Stimulated activated naive CD8-positive, alpha-beta T cell treated with anti-CD3 and anti-CD28 coated beads, Interleukin-15, Interleukin-2, amounts not matched to agents 100 U/mL and 50 U/mL, for 24 hours (primary cell): Measurements from ENCODE around the gene AEN.

Source experiments
- ATAC-seq: fragments of 150-1000 bp; cut with Tn5 transposase; one replicate; pipeline ENCODE4 v1.10.0; 2021
- DNase-seq: peaks from one replicate; pipeline ENCODE4 v3.0.0; 2021

AEN gene, protein sequence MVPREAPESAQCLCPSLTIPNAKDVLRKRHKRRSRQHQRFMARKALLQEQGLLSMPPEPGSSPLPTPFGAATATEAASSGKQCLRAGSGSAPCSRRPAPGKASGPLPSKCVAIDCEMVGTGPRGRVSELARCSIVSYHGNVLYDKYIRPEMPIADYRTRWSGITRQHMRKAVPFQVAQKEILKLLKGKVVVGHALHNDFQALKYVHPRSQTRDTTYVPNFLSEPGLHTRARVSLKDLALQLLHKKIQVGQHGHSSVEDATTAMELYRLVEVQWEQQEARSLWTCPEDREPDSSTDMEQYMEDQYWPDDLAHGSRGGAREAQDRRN

DNA sequence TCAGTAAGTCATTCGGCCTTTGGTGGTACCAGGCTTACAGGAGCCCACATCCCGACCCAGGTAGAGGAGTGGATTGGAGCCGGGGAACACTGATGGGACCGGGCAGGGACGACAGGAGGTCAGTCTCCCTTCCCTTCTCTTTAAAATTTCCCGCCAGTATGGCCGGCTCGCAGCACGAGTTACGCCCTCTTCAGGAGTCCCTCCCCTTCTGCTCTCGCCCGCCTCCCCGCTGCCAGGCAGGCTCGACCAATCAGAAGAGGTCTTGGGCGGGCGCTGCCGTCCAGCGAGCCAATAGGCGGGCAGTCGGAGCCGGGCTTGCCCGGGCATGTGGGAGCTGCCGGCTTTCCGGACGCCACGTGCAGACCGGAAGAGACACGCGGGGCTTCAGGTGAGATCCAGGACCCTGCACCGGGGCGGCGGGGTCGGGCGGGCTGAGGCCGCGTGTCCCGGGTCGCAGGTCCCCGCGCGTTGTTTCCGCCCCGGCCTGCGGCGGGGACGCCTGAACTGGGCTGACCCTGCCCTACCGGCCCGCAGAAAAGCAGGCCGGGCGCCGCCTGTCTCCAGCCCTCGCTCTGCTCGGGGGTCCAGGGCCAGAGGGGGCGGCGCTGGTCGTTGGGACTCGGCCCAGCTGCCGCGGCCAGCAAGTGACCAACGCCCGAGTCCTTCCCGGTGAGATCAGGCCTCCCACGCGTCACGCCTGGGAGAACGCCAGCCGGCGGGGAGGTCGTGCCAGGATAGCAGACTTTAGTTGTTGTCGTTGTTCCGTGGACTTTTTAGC lies at the start of gene AEN:
Gene AEN (plus strand): TSS at position 346 of the 778 bp plus-strand sequence. CDS start 4,870 bp downstream, outside the sequence.
- DNase-seq (peak; percentile 95), ATAC-seq (peak; percentile 80)

DNA sequence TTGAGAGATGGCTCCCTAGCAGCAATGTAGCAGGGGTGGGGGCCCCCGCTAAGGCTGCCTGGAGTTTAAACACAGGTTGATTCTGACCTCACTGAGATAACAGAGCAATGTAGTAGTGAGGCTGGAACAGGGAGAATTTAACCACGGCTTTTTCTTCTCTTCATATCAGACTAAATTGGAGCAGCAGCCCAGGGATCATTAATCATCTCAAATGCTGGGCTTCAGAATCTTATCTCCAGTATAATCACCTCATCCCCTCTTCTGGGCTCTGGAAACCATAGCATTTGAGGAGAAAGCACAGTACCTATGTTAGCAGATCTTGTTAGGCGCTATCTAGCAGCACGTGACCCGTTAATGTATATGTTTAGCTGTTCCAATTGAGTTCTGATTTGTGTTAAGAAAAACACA lies 49.3 kb upstream of the AEN start:
- no peak for DNase-seq
- ATAC-seq: no peak

DNA sequence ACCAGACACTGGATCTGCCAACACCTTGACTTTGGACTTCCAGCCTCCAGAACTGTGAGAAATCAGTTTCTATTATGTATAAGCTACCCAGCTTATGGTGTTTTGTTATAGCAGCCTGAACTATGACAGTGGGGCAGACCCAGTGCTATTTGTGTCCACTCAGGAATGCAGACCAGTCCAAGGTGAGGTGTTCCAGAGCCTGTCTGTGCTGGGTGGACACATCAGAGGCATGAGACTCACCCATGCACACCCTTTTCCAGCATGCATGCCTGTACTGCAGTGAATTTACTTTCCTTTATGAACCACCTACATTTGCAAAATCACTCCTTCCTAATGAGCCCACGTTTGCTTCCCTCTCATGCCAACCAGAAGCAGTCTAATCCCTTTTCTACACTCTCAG lies 47.1 kb upstream of the AEN start:
- ATAC-seq (no peak), DNase-seq (no peak)

DNA sequence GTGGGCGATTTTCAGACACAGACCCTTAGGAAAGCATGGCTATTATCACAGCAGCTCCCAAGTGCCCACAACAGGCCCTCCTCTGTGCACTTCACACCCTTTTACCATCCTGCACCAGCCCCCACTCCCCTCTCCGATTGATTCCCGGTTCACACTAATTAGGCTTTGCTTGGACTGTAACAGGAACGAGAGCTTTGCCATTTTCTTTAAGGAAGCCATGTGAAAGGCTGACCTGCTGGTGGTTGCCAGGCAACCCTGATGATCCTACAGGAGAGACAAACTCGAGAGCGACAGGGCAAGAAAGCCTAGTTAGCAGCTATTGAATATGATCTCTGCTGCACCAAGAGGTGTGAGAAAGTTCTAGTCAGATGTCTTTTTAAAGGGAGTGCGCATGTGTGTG lies 46.5 kb upstream of the AEN start:
- no peak for DNase-seq
- no peak for ATAC-seq

DNA sequence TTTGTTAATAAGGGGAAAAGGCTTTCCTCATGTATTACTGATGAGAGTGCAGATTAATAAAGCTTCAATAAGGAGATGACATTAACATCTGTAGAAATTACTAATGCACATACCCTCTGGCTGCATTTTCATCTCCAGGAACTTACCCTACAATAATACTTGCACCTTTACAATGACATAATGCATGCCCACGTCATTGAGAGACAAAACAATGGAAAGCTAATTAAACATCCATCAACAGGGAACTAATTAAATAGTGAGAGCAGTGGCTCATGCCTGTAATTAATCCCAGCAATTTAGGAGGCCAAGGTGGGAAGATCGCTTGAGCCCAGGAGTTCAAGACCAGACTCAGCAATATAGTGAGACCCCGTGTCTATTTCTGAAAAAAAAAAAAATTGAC lies 41.8 kb upstream of the AEN start:
- DNase-seq (no peak), ATAC-seq (no peak)

DNA sequence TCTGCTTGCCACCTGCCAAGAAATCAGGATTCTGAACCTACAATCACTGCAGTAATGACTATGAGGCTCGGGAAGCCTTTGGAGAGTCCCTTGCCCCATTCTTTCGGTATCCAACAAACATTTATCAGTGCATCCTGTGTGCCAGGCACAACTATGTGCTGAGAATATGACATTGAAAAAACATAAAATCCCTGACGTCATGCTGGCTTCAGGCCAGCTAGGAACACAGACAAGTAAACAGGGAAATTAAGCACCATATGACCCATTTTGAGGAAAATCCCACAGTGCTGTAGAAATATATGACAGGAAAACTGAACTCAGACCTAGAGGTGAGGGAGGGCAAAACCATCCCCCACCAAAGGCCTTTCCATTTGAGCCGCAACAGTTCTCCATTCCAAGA lies 40.6 kb upstream of the AEN start:
- no peak for ATAC-seq
- no peak for DNase-seq

DNA sequence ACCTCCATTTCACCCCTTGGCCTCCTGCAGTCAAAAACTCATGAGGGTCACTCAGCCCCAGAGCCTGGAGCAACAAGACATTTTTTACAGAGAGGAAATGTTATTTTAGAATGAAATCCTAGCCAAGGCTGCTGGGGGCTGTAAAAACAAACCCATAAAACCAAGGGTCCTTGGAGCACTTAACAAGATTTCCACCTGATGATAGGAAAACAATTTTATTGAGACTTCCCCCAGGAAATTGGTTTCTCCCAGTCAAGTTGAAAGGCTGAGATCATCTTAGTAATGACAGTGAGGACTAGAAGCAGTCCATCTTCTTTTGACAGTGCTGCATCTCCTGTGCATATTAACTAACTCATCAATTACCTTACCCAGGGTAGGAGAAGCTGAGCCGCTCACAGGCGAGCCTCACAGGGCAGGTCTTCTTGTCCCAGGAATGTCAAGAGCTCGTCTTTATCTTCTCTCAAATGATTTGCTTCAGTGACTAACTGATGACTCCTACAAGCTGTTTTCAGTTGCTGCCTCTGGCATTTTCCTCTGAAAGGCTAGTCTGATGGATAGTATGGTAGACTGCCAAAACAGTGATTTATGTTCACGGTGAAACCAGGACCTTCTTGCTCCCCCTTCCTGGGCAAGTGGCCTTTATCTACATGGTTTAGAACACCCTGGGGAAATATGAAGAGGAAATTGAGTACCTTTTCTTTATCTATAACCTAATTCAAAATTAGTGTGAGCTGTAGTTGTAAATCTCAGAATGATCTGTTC lies 34.6 kb upstream of the AEN start:
- no peak for DNase-seq

DNA sequence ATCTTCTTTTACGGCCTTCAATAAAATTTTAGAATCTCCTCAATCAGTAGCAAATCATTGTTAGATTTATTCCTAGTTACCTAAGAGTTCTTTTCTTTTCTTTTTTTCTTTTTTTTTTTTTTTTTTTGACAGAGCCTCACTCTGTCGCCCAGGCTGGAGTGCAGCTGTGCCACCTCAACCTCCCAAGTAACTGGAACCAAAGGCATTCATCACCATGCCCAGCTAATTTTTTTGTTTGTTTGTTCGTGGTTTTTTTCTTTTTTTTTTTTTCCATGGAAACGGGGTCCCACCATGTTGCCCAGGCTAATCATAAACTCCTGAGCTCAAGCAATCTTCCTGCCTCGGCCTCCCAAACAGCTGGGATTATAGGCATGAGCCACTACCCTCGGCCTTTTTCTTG lies 30.4 kb upstream of the AEN start:
- ATAC-seq: no peak
- DNase-seq: no peak

More for the DNA sequence above, 34.6 kb upstream of the AEN start:
- ATAC-seq: no peak

DNA sequence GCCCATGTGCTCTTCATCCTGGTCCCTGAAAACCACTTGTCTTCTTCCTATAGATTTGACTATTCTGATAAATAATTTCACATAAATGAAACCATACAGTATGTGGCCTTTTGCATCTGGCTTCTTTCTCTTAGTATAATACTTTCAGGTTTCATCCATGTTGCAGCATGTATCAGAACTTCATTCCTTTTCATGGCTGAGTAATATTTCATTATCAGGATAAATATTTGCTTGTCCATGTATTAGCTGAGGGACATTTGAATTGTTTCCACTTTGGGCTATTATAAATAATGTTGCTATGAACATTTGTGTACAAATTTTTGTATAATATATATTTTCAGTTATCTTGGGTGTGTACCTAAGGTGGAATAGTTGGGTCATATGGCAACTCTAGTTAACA lies 29.8 kb upstream of the AEN start:
- DNase-seq (no peak), ATAC-seq (no peak)

DNA sequence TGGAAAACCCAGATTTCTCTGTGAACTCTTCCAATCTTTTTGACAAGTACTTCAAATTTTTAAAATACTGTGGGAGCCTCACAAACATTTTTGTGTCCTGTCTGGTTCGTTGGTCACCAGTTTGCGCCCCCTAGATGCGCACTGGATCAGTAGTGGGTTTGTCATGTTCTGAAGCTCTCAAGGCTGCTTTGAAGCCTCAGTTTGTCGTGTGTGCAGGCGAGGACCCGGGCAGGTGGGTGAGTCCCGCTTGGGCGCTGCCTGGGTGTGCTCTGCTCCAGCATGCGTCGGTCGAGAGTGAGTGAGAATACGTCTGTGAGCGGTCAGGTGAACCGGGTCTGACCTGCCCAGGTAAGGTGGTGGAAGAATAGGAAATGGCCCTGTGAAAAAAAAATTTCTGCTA lies 17.3 kb upstream of the AEN start:
- no peak for ATAC-seq
- DNase-seq: no peak

DNA sequence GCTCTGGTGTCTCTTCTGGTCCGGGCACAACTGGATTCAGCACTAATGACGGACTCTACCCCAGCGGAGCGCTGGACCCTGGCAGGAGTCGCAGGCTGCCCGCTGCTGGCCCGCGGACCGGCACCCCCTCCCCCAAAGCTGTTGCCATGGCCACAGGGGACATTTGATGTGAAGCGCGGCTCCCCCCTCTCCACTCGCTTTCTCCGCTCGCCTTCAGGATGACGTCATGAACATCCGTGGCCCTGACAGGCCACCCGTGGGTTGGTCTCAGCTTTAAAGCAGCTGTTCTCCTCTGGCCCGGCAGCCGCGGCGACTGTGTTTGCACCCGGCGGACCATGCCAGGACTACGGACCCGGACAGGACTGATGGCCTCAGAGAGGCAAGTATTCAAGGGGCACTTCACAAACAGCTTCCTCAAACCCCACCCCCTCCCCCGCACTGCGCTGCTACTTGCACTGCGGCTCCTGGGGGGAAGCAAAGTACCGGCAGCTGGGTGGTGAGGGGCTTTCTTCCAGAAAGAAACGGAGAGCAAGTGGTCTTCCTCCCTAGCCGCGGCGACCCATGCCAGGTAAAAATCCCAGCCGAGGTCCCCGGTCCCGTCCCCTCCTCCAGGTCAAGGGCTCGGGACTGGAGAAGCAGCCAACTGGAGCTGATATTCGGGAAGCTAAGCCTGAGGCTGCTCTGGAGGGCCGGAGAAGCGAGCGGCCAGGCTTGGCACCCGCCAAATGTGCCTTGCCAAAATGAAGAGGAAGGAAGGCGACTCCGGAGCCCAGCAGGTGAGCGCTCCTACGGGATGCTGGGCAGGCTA lies 16.6 kb upstream of the AEN start:
- no peak for ATAC-seq
- no peak for DNase-seq

DNA sequence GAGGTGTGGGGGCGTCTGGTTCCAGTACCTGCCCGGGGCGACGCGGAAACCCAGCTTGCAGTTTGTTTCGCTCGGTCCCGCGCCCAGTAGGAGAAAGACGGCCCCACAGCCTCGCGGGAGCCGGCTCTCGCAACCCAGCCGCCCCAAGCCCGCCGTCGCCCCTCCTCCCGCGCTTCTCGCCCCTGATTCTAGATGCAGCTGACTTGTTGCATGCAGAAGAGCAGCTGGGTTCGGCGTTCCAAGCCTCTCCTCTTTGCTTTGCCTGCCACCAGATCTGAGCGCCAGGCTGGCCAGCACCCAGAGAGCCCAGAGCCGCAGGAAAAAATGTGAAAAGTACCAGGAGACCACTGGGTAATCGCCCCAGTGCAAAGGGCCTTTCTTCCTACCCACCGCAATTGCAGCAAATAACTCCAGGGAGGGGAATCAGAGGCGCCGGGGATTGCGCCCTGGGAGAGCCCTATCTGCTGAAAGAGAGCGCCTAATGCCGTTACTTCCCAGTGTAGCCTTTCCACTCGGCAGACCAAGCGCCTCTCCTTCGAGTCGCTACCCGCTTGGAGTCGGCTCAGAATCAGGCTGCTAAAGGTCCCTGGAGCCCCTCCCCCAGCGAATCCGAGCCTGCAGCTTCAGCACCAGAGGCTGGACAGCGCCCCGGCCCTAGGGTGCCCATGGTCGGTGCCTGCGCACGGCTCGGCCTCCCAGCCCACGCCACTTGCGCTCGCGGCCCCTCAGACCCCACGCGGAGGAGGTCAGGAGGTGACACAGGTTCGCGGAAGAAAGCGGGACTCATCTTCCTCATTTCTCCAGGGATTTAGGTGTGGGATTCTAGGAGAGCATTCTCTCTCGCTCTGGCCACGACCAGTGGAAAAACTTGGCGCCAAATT lies 15.7 kb upstream of the AEN start:
- ATAC-seq (peak; percentile 59), DNase-seq (peak; percentile 65)

DNA sequence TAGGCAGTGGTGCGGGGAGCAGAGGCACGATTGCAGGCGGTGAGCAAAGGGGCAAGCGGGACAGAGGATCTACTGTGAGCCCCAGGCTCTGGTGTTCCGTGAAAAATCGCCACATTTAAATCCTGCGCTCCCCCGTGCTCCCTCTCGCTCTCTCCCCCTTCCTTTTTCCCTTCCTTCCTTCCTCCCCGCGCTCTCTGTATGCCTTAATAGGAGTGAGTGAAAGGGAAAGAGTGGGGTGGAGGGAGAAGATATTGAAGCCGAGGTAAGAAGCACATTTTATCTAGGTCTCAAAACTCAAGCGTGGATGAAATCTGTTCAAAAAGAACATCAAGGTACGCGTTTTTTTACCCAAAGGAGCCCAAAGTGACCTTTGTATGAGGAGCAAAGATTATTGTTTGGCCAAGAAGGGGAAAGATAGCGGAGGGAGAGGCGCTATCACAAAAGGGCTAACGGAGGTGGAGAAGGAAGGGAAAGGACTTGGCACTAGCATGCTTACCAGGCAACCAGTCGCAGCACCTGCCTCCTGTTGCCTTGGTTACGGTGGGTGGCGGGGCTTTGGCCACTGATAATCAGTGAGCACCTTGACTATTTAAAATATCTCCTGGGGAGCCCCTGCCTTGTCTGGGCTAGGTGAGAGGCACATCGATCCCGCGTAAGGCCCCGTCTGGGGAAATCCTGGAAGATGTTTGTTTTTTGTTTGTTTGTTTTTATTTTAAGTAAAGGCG lies 14.9 kb upstream of the AEN start:
- DNase-seq (no peak), ATAC-seq (no peak)

DNA sequence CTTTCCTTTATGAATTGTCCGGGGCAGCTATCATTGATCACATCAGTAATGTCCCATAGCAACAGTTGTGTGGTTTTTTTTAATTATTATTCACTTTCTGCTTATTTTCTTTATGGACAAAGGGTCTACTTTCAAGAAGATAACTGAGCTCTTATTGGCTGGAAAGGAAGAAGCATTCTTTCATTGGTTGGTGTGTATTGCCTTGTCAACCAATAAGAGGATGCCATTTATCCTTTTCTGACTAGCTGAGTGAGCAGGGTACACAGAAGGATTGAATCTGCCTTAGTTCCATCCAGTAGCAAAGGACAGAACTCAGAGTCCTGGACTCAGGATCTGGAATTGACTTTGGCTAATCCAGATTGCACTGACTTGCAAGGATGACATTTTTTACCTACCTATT lies 13.2 kb upstream of the AEN start:
- ATAC-seq (no peak), DNase-seq (no peak)

DNA sequence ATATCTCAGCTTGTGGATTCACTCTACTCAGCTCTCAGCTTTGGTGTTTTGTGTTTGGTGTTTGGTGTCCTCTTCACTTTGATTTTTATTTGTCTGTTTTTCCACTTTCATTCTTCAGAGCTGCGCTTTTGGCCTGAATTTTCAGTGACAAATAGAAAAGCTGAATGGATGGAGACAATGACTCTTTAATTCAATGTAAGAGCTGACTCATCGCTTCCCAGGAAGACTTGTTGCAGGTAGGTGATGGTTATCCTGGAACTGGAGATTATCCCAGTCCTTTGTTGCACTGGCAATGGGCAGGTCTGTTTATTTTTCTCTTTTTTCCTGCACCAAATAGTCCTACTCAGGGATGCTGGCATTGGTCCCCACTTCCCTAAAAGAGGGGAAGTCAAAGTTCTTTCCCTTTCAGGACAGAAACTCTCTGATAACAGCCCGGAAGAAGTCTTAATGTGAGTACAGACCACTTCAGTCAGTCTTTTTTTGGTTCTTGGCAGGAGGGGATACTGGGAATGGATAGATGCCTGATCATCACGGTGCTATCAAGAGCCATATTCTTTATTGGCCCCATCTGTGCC lies 12.4 kb upstream of the AEN start:
- no peak for ATAC-seq
- DNase-seq: no peak

DNA sequence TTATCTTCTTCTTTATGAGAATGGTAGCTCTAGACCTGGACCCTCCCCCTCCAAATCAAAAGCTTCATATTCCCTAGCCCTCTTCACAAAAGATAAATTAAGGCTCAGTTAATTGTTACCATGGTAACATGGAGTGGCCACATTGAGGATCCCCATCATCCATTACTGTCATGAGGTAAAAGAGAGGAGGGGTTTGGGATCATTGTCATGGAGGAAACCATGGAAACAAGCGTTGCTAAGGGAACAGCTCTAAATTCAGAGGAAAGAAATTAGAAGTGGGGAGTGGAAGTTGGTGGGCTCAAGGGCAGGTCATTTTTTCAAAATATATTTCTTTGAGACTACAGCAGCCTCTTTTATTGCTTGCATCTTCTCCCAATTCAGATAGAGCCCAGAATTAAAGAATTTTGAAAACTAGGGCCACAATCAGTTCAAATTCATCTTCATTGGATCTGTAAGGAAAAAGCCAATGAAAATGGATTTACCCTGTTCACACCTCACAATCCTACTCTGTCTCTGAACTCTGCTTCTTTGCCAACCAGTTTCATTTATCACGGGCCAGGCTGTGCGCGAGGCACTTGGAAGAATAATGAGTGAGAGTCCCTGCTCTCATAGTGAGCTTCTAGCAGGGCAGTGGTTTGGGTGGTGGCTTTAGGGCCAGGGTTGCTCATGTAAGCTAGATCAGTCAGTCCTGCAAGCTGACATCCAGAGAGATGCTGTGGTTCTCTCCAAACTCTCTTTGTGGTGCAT lies 11.6 kb upstream of the AEN start:
- ATAC-seq: no peak

DNA sequence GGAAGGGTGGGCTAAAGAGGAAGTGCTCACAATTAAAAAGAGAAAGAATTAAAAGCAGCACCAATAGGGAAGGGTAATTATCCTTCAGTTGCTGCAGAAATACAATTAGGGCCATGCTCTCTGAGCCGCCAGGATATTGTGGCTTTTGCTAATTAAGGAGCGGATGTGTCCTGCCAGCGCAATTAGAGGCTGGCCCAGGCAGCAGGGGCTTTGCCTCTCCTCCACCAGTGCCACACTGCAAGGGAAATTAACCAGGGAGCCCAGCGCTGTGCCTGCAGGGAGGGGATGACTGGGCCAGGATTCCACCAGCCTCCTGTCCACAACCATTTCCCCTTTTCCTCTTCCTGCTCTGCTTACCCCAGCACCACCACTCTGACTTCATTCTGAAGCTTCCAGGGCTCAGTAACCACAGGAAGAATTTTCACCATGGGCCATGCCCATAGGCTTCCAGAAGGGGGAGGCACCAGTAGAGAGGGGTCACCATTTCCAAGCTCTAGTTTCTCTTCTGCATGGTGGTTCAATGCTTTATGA lies 10.4 kb upstream of the AEN start:
- DNase-seq: no peak

More for the DNA sequence above, 11.6 kb upstream of the AEN start:
- no peak for DNase-seq

DNA sequence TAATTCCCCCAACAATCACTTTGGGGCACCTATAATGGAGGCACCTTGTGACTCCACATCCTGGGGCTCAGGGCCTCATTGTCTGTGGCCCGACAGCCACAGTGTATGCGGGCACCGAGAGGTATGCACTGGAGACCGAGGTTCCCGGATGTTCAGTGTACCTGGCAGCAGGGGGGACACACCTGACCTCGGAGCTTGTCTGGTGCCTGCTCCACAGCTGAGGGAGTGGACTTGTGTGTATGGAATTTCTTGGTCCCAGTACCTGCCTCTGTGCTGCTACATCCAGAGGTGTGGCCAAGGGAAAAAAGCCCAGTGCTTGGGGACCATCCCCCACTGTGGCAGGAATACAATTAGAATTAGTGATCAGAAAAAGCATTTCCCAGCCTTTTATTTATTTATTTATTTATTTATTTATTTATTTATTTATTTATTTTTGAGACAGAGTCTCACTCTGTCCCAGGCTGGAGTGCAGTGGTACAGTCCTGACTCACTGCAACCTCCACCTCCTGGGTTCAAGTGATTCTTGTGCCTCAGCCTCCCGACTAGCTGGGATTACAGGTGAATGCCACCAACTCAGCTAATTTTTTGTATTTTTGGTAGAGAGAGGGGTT lies 8.8 kb upstream of the AEN start:
- no peak for ATAC-seq

More for the DNA sequence above, 10.4 kb upstream of the AEN start:
- peak; percentile 4 for ATAC-seq

More for the DNA sequence above, 8.8 kb upstream of the AEN start:
- DNase-seq: no peak
